Endothelial cell of umbilical vein (primary cell): ENCODE data around the gene NECTIN2.

Source experiments
- CTCF ChIP-seq, 2 donors: IDR thresholded peaks; 1 replicate in 1 of 2; 2 replicates in 1 of 2; pipeline ENCODE4 v1.5.1; 2011; ENCODE audit warnings: low read length in 2 of 2, mild to moderate bottlenecking in 2 of 2, moderate library complexity in 2 of 2, control low read depth in 1 of 2, inconsistent platforms in 1 of 2, low read depth in 1 of 2; ENCODE audit not compliant: insufficient read depth in 1 of 2; ENCODE audit errors: extremely low read depth in 1 of 2
- EZH2 ChIP-seq: IDR thresholded peaks from 2 replicates; pipeline ENCODE4 v1.6.1; 2012; ENCODE audit warnings: borderline replicate concordance, low read depth, mild to moderate bottlenecking, moderate library complexity, low read length, inconsistent platforms; ENCODE audit not compliant: severe bottlenecking
- FOS ChIP-seq: IDR thresholded peaks from 2 replicates; pipeline ENCODE4 v1.6.1; 2011; ENCODE audit warnings: mild to moderate bottlenecking, low read length, moderate library complexity, borderline replicate concordance; ENCODE audit not compliant: insufficient read depth
- GATA2 ChIP-seq: IDR thresholded peaks from 2 replicates; pipeline ENCODE4 v1.7.0; 2011; ENCODE audit warnings: low read depth, mild to moderate bottlenecking, moderate library complexity, mixed read lengths, low read length; ENCODE audit not compliant: insufficient read length, insufficient read depth
- JUN ChIP-seq: IDR thresholded peaks from 2 replicates; pipeline ENCODE4 v1.6.1; 2011; ENCODE audit warnings: borderline replicate concordance, low read depth; ENCODE audit not compliant: insufficient read length, insufficient read depth
- MAX ChIP-seq: IDR thresholded peaks from 2 replicates; pipeline ENCODE4 v1.6.1; 2011; ENCODE audit not compliant: insufficient read depth, insufficient read length
- MYC ChIP-seq: IDR thresholded peaks from one replicate; pipeline ENCODE4 v1.6.1; 2011; ENCODE audit warnings: mild to moderate bottlenecking, low read depth, low read length
- POLR2A ChIP-seq: IDR thresholded peaks from 2 replicates; pipeline ENCODE4 v1.6.1; 2012; ENCODE audit warnings: low read depth, mild to moderate bottlenecking, control low read depth, low read length
- POLR2AphosphoS5 ChIP-seq: IDR thresholded peaks from 2 replicates; pipeline ENCODE4 v1.6.1; 2012; ENCODE audit warnings: low read depth, mild to moderate bottlenecking, control low read depth, low read length, moderate library complexity; ENCODE audit not compliant: insufficient read depth

DNA sequence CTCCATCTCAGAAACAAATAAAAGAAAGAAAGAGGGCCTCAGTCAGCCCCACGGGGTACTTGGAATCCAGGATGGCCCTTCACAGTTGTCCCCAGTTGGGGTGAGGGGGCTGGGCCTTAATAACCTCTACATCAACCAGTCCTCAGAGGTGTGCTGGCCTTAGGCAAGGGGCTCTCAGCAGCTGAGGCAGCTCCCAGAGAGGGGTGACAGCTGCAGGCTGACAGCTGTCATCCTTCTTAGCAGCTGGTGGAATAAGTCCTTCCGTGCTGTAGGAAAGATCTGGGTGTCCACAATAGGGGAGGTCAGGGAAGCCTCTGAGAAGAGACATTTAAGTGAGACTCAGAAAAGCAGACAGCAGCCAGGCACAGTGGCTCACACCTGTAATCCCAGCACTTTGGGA lies 29.8 kb upstream of the NECTIN2 start:
- TF ChIP-seq CTCF (IDR thresholded peaks at IDR 0.05; ENCODE audit: extremely low read depth in 1 of 2, insufficient read depth in 1 of 2, low read depth in 1 of 2, low read length in 2 of 2), result no peak
- TF ChIP-seq POLR2A, result no peak
- no peak for TF ChIP-seq MAX
- no peak for TF ChIP-seq JUN
- TF ChIP-seq POLR2AphosphoS5, result no peak
- TF ChIP-seq FOS, result no peak
- no peak for TF ChIP-seq EZH2
- TF ChIP-seq GATA2, result no peak
- TF ChIP-seq MYC, result no peak
